ENCODE measurements around the gene ZNF697. TPM values are rescaled to one million over a fixed set of nuclear protein-coding genes. Genes with fewer than 3 reads are reported as not detected.

The ZNF697 gene
- total and polyA plus RNA-seq, 9 of the 15 experiments (the other 6 are each of a cell fraction or from before 2014, with no cell fraction given), result 2.1 to 13.6 (median 8.3) TPM

DNA sequence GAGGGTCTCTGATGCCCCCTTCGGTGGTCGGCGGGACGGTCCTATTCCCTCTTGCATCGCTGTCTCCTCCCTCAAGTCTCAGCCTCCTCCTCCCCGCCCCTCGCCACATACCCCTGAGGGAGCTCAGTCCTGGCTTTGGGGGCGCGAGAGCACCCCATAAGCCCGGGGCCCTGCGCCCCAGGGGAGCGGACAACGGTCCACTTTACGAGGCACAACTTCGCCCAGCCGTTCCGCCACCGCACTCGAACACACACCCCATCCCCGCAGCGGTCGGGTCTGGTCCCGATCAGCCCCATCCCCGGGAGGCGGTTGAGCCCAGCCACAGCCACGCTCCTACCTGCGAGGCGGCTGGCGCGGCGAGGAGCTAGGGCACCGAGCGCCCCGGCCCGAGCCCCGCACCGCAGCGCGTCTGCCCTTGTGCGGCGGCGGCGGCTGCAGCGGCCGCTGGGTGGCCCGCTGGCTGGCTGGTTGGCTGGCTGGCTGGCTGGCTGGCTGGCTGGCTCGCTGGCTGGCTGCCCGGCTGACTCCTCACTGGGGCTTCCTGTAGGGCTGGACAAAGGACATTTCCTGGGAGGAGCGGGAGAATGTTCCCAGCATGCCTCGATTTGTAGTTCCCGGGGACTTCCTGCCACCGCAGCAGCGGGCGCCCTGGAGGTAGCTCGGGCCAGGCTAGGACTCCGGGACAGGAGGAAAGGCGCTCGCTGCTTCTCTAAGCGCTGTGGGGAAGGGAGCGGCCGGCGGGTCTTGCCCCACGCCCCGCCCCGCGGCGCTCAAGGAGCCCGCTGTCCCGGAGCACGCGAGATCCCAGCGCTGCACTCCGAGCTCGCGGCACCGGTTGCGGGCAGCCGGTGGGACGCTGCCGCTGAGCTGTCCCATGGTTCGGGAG lies at the start of gene ZNF697 (continued):
- TF ChIP-seq PCBP1 (IDR thresholded peaks at IDR 0.05; ENCODE audit: low read depth, low read length, poor library complexity, severe bottlenecking), result peak; percentile 66
- no peak for TF ChIP-seq ZNF212 (CRISPR knock-in tag; IDR thresholded peaks at IDR 0.05)
- no peak for TF ChIP-seq HDAC2 (IDR thresholded peaks at IDR 0.05)
- TF ChIP-seq FOXK2 (conservative IDR thresholded peaks at IDR 0.05 in 1 of 2, IDR thresholded peaks at IDR 0.05 in 1 of 2; ENCODE audit: low read depth in 2 of 2), result no peak
- TF ChIP-seq CREBBP (IDR thresholded peaks at IDR 0.05; ENCODE audit: low read depth, low read length), result no peak
- no peak for TF ChIP-seq PHTF2 (CRISPR knock-in tag; IDR thresholded peaks at IDR 0.05)
- TF ChIP-seq, protein P1, sequence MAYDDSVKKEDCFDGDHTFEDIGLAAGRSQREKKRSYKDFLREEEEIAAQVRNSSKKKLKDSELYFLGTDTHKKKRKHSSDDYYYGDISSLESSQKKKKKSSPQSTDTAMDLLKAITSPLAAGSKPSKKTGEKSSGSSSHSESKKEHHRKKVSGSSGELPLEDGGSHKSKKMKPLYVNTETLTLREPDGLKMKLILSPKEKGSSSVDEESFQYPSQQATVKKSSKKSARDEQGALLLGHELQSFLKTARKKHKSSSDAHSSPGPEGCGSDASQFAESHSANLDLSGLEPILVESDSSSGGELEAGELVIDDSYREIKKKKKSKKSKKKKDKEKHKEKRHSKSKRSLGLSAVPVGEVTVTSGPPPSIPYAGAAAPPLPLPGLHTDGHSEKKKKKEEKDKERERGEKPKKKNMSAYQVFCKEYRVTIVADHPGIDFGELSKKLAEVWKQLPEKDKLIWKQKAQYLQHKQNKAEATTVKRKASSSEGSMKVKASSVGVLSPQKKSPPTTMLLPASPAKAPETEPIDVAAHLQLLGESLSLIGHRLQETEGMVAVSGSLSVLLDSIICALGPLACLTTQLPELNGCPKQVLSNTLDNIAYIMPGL (CRISPR knock-in tag; IDR thresholded peaks at IDR 0.05), result no peak
- TF ChIP-seq ZSCAN32 (CRISPR knock-in tag; IDR thresholded peaks at IDR 0.05), result 0 out of 2 replicates have a peak, but pooled peaks have one; percentile 6
- TF ChIP-seq ZNF184 (CRISPR knock-in tag; IDR thresholded peaks at IDR 0.05), result no peak
- TF ChIP-seq RBM17 (IDR thresholded peaks at IDR 0.05; ENCODE audit: borderline replicate concordance, low read depth, low read length), result no peak
- TF ChIP-seq TEAD1 (CRISPR knock-in tag; IDR thresholded peaks at IDR 0.05), result no peak
- TF ChIP-seq, protein P2, sequence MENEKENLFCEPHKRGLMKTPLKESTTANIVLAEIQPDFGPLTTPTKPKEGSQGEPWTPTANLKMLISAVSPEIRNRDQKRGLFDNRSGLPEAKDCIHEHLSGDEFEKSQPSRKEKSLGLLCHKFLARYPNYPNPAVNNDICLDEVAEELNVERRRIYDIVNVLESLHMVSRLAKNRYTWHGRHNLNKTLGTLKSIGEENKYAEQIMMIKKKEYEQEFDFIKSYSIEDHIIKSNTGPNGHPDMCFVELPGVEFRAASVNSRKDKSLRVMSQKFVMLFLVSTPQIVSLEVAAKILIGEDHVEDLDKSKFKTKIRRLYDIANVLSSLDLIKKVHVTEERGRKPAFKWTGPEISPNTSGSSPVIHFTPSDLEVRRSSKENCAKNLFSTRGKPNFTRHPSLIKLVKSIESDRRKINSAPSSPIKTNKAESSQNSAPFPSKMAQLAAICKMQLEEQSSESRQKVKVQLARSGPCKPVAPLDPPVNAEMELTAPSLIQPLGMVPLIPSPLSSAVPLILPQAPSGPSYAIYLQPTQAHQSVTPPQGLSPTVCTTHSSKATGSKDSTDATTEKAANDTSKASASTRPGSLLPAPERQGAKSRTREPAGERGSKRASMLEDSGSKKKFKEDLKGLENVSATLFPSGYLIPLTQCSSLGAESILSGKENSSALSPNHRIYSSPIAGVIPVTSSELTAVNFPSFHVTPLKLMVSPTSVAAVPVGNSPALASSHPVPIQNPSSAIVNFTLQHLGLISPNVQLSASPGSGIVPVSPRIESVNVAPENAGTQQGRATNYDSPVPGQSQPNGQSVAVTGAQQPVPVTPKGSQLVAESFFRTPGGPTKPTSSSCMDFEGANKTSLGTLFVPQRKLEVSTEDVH (IDR thresholded peaks at IDR 0.05; ENCODE audit: low read depth, partially characterized antibody), result no peak
- TF ChIP-seq CSDE1 (IDR thresholded peaks at IDR 0.05), result no peak
- TF ChIP-seq FOXM1 (IDR thresholded peaks at IDR 0.05; ENCODE audit: low read depth), result no peak
- peak; percentile 55; the same call in 1 of the 2 replicates for TF ChIP-seq FOXM1 (CRISPR knock-in tag; IDR thresholded peaks at IDR 0.05; ENCODE audit: low read depth)
- TF ChIP-seq SRSF9 (IDR thresholded peaks at IDR 0.05; ENCODE audit: borderline replicate concordance, low read depth, low read length), result no peak
- no peak for TF ChIP-seq PML (IDR thresholded peaks at IDR 0.05; ENCODE audit: low read length)
- TF ChIP-seq, protein P3, sequence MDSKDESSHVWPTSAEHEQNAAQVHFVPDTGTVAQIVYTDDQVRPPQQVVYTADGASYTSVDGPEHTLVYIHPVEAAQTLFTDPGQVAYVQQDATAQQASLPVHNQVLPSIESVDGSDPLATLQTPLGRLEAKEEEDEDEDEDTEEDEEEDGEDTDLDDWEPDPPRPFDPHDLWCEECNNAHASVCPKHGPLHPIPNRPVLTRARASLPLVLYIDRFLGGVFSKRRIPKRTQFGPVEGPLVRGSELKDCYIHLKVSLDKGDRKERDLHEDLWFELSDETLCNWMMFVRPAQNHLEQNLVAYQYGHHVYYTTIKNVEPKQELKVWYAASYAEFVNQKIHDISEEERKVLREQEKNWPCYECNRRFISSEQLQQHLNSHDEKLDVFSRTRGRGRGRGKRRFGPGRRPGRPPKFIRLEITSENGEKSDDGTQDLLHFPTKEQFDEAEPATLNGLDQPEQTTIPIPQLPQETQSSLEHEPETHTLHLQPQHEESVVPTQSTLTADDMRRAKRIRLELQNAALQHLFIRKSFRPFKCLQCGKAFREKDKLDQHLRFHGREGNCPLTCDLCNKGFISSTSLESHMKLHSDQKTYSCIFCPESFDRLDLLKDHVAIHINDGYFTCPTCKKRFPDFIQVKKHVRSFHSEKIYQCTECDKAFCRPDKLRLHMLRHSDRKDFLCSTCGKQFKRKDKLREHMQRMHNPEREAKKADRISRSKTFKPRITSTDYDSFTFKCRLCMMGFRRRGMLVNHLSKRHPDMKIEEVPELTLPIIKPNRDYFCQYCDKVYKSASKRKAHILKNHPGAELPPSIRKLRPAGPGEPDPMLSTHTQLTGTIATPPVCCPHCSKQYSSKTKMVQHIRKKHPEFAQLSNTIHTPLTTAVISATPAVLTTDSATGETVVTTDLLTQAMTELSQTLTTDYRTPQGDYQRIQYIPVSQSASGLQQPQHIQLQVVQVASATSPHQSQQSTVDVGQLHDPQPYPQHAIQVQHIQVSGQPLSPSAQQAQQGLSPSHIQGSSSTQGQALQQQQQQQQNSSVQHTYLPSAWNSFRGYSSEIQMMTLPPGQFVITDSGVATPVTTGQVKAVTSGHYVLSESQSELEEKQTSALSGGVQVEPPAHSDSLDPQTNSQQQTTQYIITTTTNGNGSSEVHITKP (IDR thresholded peaks at IDR 0.05; ENCODE audit: partially characterized antibody), result no peak
- TF ChIP-seq RUNX1 (IDR thresholded peaks at IDR 0.05; ENCODE audit: low read depth), result no peak
- TF ChIP-seq GATA2 (CRISPR knock-in tag; IDR thresholded peaks at IDR 0.05), result no peak
- no peak for TF ChIP-seq ZNF316 (IDR thresholded peaks at IDR 0.05)
